ENCODE data around the gene PAXX.

Gene PAXX

GRCh38 chr9:137006116-137007003 lies 14.1 kb downstream of the PAXX start:
- Histone ChIP-seq H2AFZ (ENCODE audit: low read depth, low read length, severe bottlenecking) (no peak overlapping the region), H3K27ac (ENCODE audit: low read depth, low read length) (no peak overlapping the region), H3F3A (ENCODE audit: insufficient read depth) (no peaks in the 10 kb centered on the region), H3K9me2 (replicated peaks; ENCODE audit: insufficient read depth, low read length) (no peaks in the 10 kb centered on the region), H3K9ac (ENCODE audit: low read length) (no peak overlapping the region), H3K4me3 (ENCODE audit: insufficient read depth, low read length, poor library complexity, severe bottlenecking) (no peak overlapping the region), H3K79me2 (ENCODE audit: insufficient read depth, low read length) (no peaks in the 10 kb centered on the region), H3K9me3 (ENCODE audit: insufficient read depth, low read length) (no peaks in the 10 kb centered on the region), H3K36me3 (ENCODE audit: low read length) (no peaks in the 10 kb centered on the region), H3K4me2 (ENCODE audit: low read depth, low read length, poor library complexity, severe bottlenecking) (no peak overlapping the region), H3K27me3 (ENCODE audit: low read length) (no peaks in the 10 kb centered on the region), H4K20me1 (ENCODE audit: low read depth, low read length) (no peaks in the 10 kb centered on the region)
- TF ChIP-seq CTCF (IDR thresholded peaks at IDR 0.05; ENCODE audit: insufficient read depth, low read length, poor library complexity, severe bottlenecking) (no peak), EZH2phosphoT487 (conservative IDR thresholded peaks at IDR 0.05; ENCODE audit: low read length) (no peak)

GRCh38 chr9:137007108-137007815 lies 15.0 kb downstream of the PAXX start:
- Histone ChIP-seq H2AFZ (ENCODE audit: low read depth, low read length, severe bottlenecking) (no peak overlapping the region), H3K4me3 (ENCODE audit: insufficient read depth, low read length, poor library complexity, severe bottlenecking) (no peak overlapping the region), H3K27me3 (ENCODE audit: low read length) (no peaks in the 10 kb centered on the region), H3K79me2 (ENCODE audit: insufficient read depth, low read length) (no peaks in the 10 kb centered on the region), H3K9me2 (replicated peaks; ENCODE audit: insufficient read depth, low read length) (no peaks in the 10 kb centered on the region), H3K9me3 (ENCODE audit: insufficient read depth, low read length) (no peaks in the 10 kb centered on the region), H3K9ac (ENCODE audit: low read length) (no peak overlapping the region), H3K36me3 (ENCODE audit: low read length) (no peaks in the 10 kb centered on the region), H3F3A (ENCODE audit: insufficient read depth) (no peaks in the 10 kb centered on the region), H4K20me1 (ENCODE audit: low read depth, low read length) (no peaks in the 10 kb centered on the region), H3K4me2 (ENCODE audit: low read depth, low read length, poor library complexity, severe bottlenecking) (no peak overlapping the region), H3K27ac (ENCODE audit: low read depth, low read length) (no peak overlapping the region)
- TF ChIP-seq EZH2phosphoT487 (conservative IDR thresholded peaks at IDR 0.05; ENCODE audit: low read length), result no peak
- TF ChIP-seq CTCF (IDR thresholded peaks at IDR 0.05; ENCODE audit: insufficient read depth, low read length, poor library complexity, severe bottlenecking), result no peak

GRCh38 chr9:137007816-137008270 lies 15.6 kb downstream of the PAXX start:
- H3K27me3 ChIP-seq (ENCODE audit: low read length), result no peaks in the 10 kb centered on the region
- no peak overlapping the region for H3K27ac ChIP-seq (ENCODE audit: low read depth, low read length)
- H3K4me3 ChIP-seq (ENCODE audit: insufficient read depth, low read length, poor library complexity, severe bottlenecking), result no peak overlapping the region
- no peak overlapping the region for H3K4me2 ChIP-seq (ENCODE audit: low read depth, low read length, poor library complexity, severe bottlenecking)
- H3K79me2 ChIP-seq (ENCODE audit: insufficient read depth, low read length), result no peaks in the 10 kb centered on the region
- H3K9ac ChIP-seq (ENCODE audit: low read length), result no peak overlapping the region
- H3K9me3 ChIP-seq (ENCODE audit: insufficient read depth, low read length), result no peaks in the 10 kb centered on the region
- no peaks in the 10 kb centered on the region for H3F3A ChIP-seq (ENCODE audit: insufficient read depth)
- no peaks in the 10 kb centered on the region for H3K9me2 ChIP-seq (replicated peaks; ENCODE audit: insufficient read depth, low read length)
- no peaks in the 10 kb centered on the region for H4K20me1 ChIP-seq (ENCODE audit: low read depth, low read length)
- no peaks in the 10 kb centered on the region for H3K36me3 ChIP-seq (ENCODE audit: low read length)
- no peak overlapping the region for H2AFZ ChIP-seq (ENCODE audit: low read depth, low read length, severe bottlenecking)
- TF ChIP-seq CTCF (IDR thresholded peaks at IDR 0.05; ENCODE audit: insufficient read depth, low read length, poor library complexity, severe bottlenecking) (no peak), EZH2phosphoT487 (conservative IDR thresholded peaks at IDR 0.05; ENCODE audit: low read length) (no peak)
